CD4-positive, alpha-beta T cell treated with Interferon gamma for 1 hour (primary cell): ENCODE data around the gene NT5DC2.
A peak's percentile ranks its signal among the peaks of the same experiment; 100 is the strongest.

Source experiments
- DNase-seq: peaks from one replicate; pipeline ENCODE4 v3.0.0-alpha.2; 2020

The NT5DC2 gene

GRCh38 chr3:52509753-52510328 lies 23.8 kb downstream of the NT5DC2 start:
- DNase-seq, result no peak

GRCh38 chr3:52507359-52507758 lies 26.3 kb downstream of the NT5DC2 start:
- DNase-seq, result no peak

GRCh38 chr3:52506266-52506966 lies 27.2 kb downstream of the NT5DC2 start:
- no peak for DNase-seq

- no peak for DNase-seq
These were observed 28.7 kb downstream of the NT5DC2 start for GRCh38 chr3:52504977-52505376.

GRCh38 chr3:52503788-52504424 lies 29.8 kb downstream of the NT5DC2 start:
- no peak for DNase-seq

GRCh38 chr3:52502808-52503350 lies 30.8 kb downstream of the NT5DC2 start:
- no peak for DNase-seq

- no peak for DNase-seq
These were observed 31.7 kb downstream of the NT5DC2 start for GRCh38 chr3:52502001-52502400.

GRCh38 chr3:52501046-52501445 lies 32.6 kb downstream of the NT5DC2 start:
- DNase-seq, result no peak

- DNase-seq, result peak; percentile 61
These were observed 35.3 kb downstream of the NT5DC2 start for GRCh38 chr3:52498137-52499054.

GRCh38 chr3:52495777-52496602 lies 37.7 kb downstream of the NT5DC2 start:
- peak; percentile 35 for DNase-seq

- DNase-seq, result no peak
These were observed 38.7 kb downstream of the NT5DC2 start, which contains the start of gene STAB1 for GRCh38 chr3:52494886-52495495. Gene STAB1, plus strand, starts transcription at chr3:52495338. Its CDS starts 76 bp downstream, at chr3:52495414.

- DNase-seq, result no peak
These were observed 39.2 kb downstream of the NT5DC2 start for GRCh38 chr3:52494445-52494844.

GRCh38 chr3:52493232-52494017 lies 40.2 kb downstream of the NT5DC2 start:
- DNase-seq, result no peak

- no peak for DNase-seq
These were observed 41.6 kb downstream of the NT5DC2 start for GRCh38 chr3:52492059-52492458.

- peak; percentile 25 for DNase-seq
These were observed 42.6 kb downstream of the NT5DC2 start for GRCh38 chr3:52490939-52491526.

- DNase-seq, result no peak
These were observed 43.4 kb downstream of the NT5DC2 start for GRCh38 chr3:52490035-52490938.

- DNase-seq, result no peak
These were observed 44.2 kb downstream of the NT5DC2 start for GRCh38 chr3:52489453-52489852.

GRCh38 chr3:52488746-52489145 lies 44.9 kb downstream of the NT5DC2 start:
- no peak for DNase-seq
